Measurements from ENCODE around the gene CPLANE2. TPM values are rescaled to one million over a fixed set of nuclear protein-coding genes. Genes with fewer than 3 reads are reported as not detected.

CPLANE2 gene
- total RNA-seq, 6 experiments from 2014 or later, result 2.2 to 4.4 (median 3.1) TPM

GRCh38 chr1:16250524-16251251 lies 13.7 kb upstream of the CPLANE2 start:
- H3K36me3 ChIP-seq, result peaks cover 0 to 24% (median 3%) of the 10 kb centered on the region in 4 donors
- peaks cover 0 to 50% (median 19%) of the 10 kb centered on the region in 4 donors for H3K4me1 ChIP-seq
- TF ChIP-seq POLR2A (IDR thresholded peaks at IDR 0.05), result no peak
- no peak for TF ChIP-seq CTCF (IDR thresholded peaks at IDR 0.05)
- DNase-seq, result no peak
- H3K27me3 ChIP-seq, result no peaks in the 10 kb centered on the region
- intact Hi-C loops (cut with DNase I), result loop anchor here in 1 of 2 donors (10.0 kb wide), 1 partner anchor 104 kb away; the partner anchor contains the start of gene FBXO42
- peak in 2 of 4 donors; percentile 4 to 26 for ATAC-seq
- peak overlapping the region in 2 of 3 donors; percentile 75 to 77 for H3K27ac ChIP-seq
- WGBS (ENCODE audit: insufficient coverage, low coverage, low lambda C conversion rate, missing lambda C conversion rate), result 51% methylated on average over 7 of the region's 15 CpGs
- H3K4me3 ChIP-seq, result no peak overlapping the region
- no peaks in the 10 kb centered on the region for H3K9me3 ChIP-seq

- Histone ChIP-seq H3K9me3 (no peaks in the 10 kb centered on the region), H3K27me3 (no peaks in the 10 kb centered on the region), H3K27ac (peak overlapping the region in 2 of 3 donors; percentile 75 to 77), H3K4me1 (peaks cover 0 to 49% (median 18%) of the 10 kb centered on the region in 4 donors), H3K36me3 (peaks cover 0 to 14% (median 3%) of the 10 kb centered on the region in 4 donors), H3K4me3 (no peak overlapping the region)
- WGBS (ENCODE audit: insufficient coverage, low coverage, low lambda C conversion rate, missing lambda C conversion rate), result 6% methylated on average over 3 of the region's 3 CpGs
- ATAC-seq (peak; percentile 51 to 63 (median 55)), DNase-seq (peak in 1 of 3 donors; percentile 73)
- TF ChIP-seq CTCF (IDR thresholded peaks at IDR 0.05) (no peak), POLR2A (IDR thresholded peaks at IDR 0.05) (no peak)
- intact Hi-C loops (cut with DNase I), result loop anchor here (10.0 kb wide), 2 partner anchors 105 to 175 kb away; partner anchors contain the start of genes FAM131C (in 1 of the 2) and FBXO42 (in 1 of the 2)
Measured at GRCh38 chr1:16249596-16250241, 12.7 kb upstream of the CPLANE2 start.

GRCh38 chr1:16248603-16249516 lies 11.9 kb upstream of the CPLANE2 start:
- intact Hi-C loops (cut with DNase I), result loop anchor here in 1 of 2 donors (10.0 kb wide), 1 partner anchor 174 kb away; the partner anchor contains the start of gene FAM131C
- ATAC-seq (peak; percentile 71 to 79 (median 74)), DNase-seq (peak; percentile 87 to 91 (median 91))

More at GRCh38 chr1:16248603-16249516, 11.9 kb upstream of the CPLANE2 start:
- WGBS (ENCODE audit: insufficient coverage, low coverage, low lambda C conversion rate, missing lambda C conversion rate), result 13% methylated on average over 7 of the region's 7 CpGs
- TF ChIP-seq POLR2A (IDR thresholded peaks at IDR 0.05) (no peak), CTCF (IDR thresholded peaks at IDR 0.05) (no peak)
- H3K9me3 ChIP-seq, result no peaks in the 10 kb centered on the region
- no peak overlapping the region for H3K4me3 ChIP-seq
- H3K36me3 ChIP-seq, result peaks cover 0 to 14% (median 3%) of the 10 kb centered on the region in 4 donors
- H3K27me3 ChIP-seq, result no peaks in the 10 kb centered on the region
- peak overlapping the region in 2 of 3 donors; percentile 75 to 77 for H3K27ac ChIP-seq
- peaks cover 0 to 40% (median 12%) of the 10 kb centered on the region in 4 donors for H3K4me1 ChIP-seq
